ENCODE data around the gene TPPP. TPM values are rescaled to one million over a fixed set of nuclear protein-coding genes. Genes with fewer than 3 reads are reported as not detected.

Gene TPPP
- total RNA-seq, 2 donors from 2014 or later: 1.7 to 4.0 TPM

DNA sequence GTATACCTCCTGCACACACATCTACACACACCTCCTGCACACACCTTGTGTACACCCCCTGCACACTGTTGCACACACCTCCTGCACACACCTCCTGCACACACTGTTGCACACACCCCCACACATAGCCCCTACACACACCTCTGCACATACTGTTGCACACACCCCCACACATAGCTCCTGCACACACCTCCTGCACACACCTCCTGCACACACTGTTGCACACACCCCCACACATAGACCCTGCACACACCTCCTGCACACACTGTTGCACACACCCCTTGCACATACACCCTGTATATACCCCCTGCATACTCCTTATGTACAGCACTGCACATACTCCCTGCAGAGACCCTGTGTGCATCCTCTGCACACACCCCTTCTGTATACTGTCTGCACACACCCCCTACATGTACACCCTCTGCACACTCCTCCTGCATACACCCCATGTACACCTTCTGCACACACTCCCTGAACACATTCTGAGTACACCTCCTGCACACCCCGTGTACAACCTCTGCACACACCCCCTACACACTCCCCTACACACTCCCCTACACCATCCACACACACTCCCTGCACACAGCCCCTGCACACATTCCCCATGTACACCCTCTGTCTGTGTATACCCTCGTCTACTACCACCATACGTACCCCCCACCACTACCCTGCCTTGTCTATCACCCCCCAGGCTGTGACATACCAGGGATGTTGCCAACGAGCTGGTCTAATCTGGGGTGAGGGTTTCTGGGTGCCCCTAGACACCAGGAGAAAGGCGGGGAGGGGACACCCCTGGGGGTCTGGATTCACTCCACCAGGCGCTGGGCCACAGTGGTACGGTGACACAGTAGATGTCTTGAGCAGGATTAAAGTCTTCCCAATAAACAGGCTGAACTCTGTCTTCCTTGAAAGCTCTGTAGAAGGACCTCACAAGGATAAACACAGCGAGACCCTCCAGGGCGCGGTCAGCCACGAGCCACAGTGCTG, 82.1 kb downstream of the TPPP start:
- intact Hi-C loops (cut with DNase I): loop anchor here (10.0 kb wide), 2 partner anchors 136 to 166 kb away; partner anchors contain the start of gene EXOC3
- no peaks in the 10 kb centered on the region for H3K4me1 ChIP-seq
- DNase-seq: peak; percentile 13
- no peaks in the 10 kb centered on the region for H3K36me3 ChIP-seq
- no peaks in the 10 kb centered on the region for H3K27me3 ChIP-seq
- H3K9me3 ChIP-seq: no peaks in the 10 kb centered on the region
- H3K9ac ChIP-seq (ENCODE audit: low read depth in 2 of 2, low read length in 2 of 2): peak overlapping the region; percentile 3 to 43
- H3K4me3 ChIP-seq: peak overlapping the region; percentile 91
- TF ChIP-seq, protein P1, sequence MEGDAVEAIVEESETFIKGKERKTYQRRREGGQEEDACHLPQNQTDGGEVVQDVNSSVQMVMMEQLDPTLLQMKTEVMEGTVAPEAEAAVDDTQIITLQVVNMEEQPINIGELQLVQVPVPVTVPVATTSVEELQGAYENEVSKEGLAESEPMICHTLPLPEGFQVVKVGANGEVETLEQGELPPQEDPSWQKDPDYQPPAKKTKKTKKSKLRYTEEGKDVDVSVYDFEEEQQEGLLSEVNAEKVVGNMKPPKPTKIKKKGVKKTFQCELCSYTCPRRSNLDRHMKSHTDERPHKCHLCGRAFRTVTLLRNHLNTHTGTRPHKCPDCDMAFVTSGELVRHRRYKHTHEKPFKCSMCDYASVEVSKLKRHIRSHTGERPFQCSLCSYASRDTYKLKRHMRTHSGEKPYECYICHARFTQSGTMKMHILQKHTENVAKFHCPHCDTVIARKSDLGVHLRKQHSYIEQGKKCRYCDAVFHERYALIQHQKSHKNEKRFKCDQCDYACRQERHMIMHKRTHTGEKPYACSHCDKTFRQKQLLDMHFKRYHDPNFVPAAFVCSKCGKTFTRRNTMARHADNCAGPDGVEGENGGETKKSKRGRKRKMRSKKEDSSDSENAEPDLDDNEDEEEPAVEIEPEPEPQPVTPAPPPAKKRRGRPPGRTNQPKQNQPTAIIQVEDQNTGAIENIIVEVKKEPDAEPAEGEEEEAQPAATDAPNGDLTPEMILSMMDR (IDR thresholded peaks at IDR 0.05): no peak
- H3K27ac ChIP-seq: no peak overlapping the region

DNA sequence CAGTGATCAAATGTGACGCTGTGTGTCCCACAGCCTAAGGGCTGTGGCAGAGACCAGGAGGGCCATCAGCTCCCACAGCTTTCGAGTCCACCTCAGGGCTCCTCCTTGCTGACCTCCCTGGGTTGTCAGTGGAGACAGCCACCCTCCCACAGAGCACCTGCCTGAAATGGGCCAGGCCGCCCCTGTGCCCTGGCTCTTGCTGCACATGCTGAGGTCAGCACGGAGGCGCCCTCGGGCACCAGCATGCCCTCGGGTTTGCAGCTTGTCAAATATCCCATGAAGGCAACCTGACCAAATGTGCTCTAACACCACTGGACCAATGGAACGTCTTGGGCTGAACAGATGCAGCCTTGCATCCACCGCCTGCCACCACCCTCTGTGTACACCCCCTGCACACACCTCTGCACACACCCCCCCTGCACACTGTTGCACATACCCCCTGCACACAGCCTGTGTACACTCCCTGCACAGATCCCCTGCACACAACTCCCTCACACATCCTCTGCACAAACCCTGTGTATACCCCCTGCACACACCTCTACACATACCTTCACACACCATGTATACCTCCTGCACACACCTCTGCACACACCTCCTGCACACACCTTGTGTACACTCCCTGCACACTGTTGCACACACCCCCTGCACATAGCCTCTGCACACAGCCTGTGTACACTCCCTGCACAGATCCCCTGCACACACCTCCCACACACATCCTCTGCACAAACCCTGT, 83.0 kb downstream of the TPPP start:
- Histone ChIP-seq H3K4me1 (no peaks in the 10 kb centered on the region), H3K27ac (no peak overlapping the region), H3K9ac (ENCODE audit: low read depth in 2 of 2, low read length in 2 of 2) (no peak overlapping the region), H3K36me3 (no peaks in the 10 kb centered on the region), H3K4me3 (no peak overlapping the region), H3K9me3 (no peaks in the 10 kb centered on the region), H3K27me3 (no peaks in the 10 kb centered on the region)
- TF ChIP-seq, protein P1 (IDR thresholded peaks at IDR 0.05): no peak
- intact Hi-C loops (cut with DNase I): loop anchor here (10.0 kb wide), 2 partner anchors 135 to 165 kb away; partner anchors contain the start of gene EXOC3
- peak; percentile 7 for DNase-seq

Other genes starting within 250 kb of the TPPP start
- gene SLC9A3, start 168.9 kb downstream of the TPPP start, total RNA-seq: 10 to 100 TPM; 70.0 to 78.8 TPM
- gene CEP72, start 81.0 kb downstream of the TPPP start, total RNA-seq: 10 to 100 TPM in 1 of 2 donors, 1 to 10 TPM in 1; 3.8 to 21.0 TPM
- 1 to 10 TPM; 1.4 to 2.4 TPM for gene ZDHHC11B, start 91.4 kb upstream of the TPPP start, total RNA-seq
- gene ZDHHC11, start 157.6 kb upstream of the TPPP start, total RNA-seq: 1 to 10 TPM; 2.9 to 7.8 TPM
- gene BRD9, start 199.4 kb upstream of the TPPP start, total RNA-seq: 10 to 100 TPM; 22.3 to 41.8 TPM
- 10 to 100 TPM in 1 of 2 donors, 1 to 10 TPM in 1; 5.8 to 18.1 TPM for gene TRIP13, start 199.5 kb upstream of the TPPP start, total RNA-seq

Data from colonic mucosa (tissue), 4 donors.